ENCODE data around the gene ADAM19.

ADAM19 gene

GRCh38 chr5:157592594-157592993, 17.0 kb upstream of the ADAM19 start:
- TF ChIP-seq Cebpa-rat (IDR thresholded peaks at IDR 0.05) = peak in 1 of 11 experiments; percentile 47; a peak in 1 of 22 replicates
- Histone ChIP-seq H4K20me1 (no peaks in the 10 kb centered on the region), H3K36me3 (no peaks in the 10 kb centered on the region), H3K27me3 (no peaks in the 10 kb centered on the region), H3K4me1 (peaks cover 59 to 68% (median 65%) of the 10 kb centered on the region in 10 experiments), H3K4me3 (peak overlapping the region in 7 of 10 experiments; percentile 17 to 37 (median 24); a peak in 8 of 20 replicates), H3K27ac (peak overlapping the region; percentile 31 to 94 (median 86); a peak in 21 of 22 replicates), H3K9ac (peak overlapping the region in 10 of 11 experiments; percentile 35 to 83 (median 71); a peak in 18 of 22 replicates), H3K4me2 (peak overlapping the region; percentile 68 to 90 (median 80)), H3K9me3 (replicated peaks in 1 of 11) (peaks cover 0 to 5% (median under 1%) of the 10 kb centered on the region in 11 experiments; a peak in 5 of 22 replicates)

- no peak for TF ChIP-seq Cebpa-rat (IDR thresholded peaks at IDR 0.05)
- peaks cover 38 to 47% (median 44%) of the 10 kb centered on the region in 10 experiments for H3K4me1 ChIP-seq
- no peak overlapping the region for H3K4me2 ChIP-seq
- H3K27ac ChIP-seq = peak overlapping the region in 1 of 11 experiments; percentile 36; a peak in 1 of 22 replicates
- H3K36me3 ChIP-seq = no peaks in the 10 kb centered on the region
- H3K27me3 ChIP-seq = no peaks in the 10 kb centered on the region
- H3K4me3 ChIP-seq = no peak overlapping the region
- no peak overlapping the region for H3K9ac ChIP-seq
- no peaks in the 10 kb centered on the region for H3K9me3 ChIP-seq (replicated peaks in 1 of 11)
- no peaks in the 10 kb centered on the region for H4K20me1 ChIP-seq
Observed at GRCh38 chr5:157590478-157590877, 14.9 kb upstream of the ADAM19 start.

GRCh38 chr5:157584628-157585027, 9.1 kb upstream of the ADAM19 start:
- no peak for TF ChIP-seq Cebpa-rat (IDR thresholded peaks at IDR 0.05)
- H3K27ac ChIP-seq = no peak overlapping the region
- no peak overlapping the region for H3K9ac ChIP-seq
- H3K27me3 ChIP-seq = no peaks in the 10 kb centered on the region
- peaks cover 0 to 17% (median 7%) of the 10 kb centered on the region in 11 experiments; a peak in 10 of 22 replicates for H3K9me3 ChIP-seq (replicated peaks in 1 of 11)
- H3K4me2 ChIP-seq = no peak overlapping the region
- no peak overlapping the region for H3K4me3 ChIP-seq
- no peaks in the 10 kb centered on the region for H4K20me1 ChIP-seq
- no peaks in the 10 kb centered on the region for H3K36me3 ChIP-seq
- peaks cover 0 to 17% (median 8%) of the 10 kb centered on the region in 10 experiments; a peak in 9 of 20 replicates for H3K4me1 ChIP-seq

GRCh38 chr5:157582731-157583620, 7.4 kb upstream of the ADAM19 start:
- H3K36me3 ChIP-seq = no peaks in the 10 kb centered on the region
- no peak overlapping the region for H3K4me2 ChIP-seq
- TF ChIP-seq Cebpa-rat (IDR thresholded peaks at IDR 0.05) = no peak
- H4K20me1 ChIP-seq = no peaks in the 10 kb centered on the region
- H3K27ac ChIP-seq = no peak overlapping the region
- H3K27me3 ChIP-seq = 0 out of 22 replicates have a peak, but pooled peaks cover 0 to 2% (median 0%) of the 10 kb centered on the region in 11 experiments
- peaks cover 0 to 17% (median 7%) of the 10 kb centered on the region in 11 experiments; a peak in 10 of 22 replicates for H3K9me3 ChIP-seq (replicated peaks in 1 of 11)
- no peak overlapping the region for H3K4me3 ChIP-seq
- no peak overlapping the region for H3K9ac ChIP-seq
- peaks cover 0 to 17% (median 8%) of the 10 kb centered on the region in 10 experiments; a peak in 9 of 20 replicates for H3K4me1 ChIP-seq

GRCh38 chr5:157581901-157582300, 6.3 kb upstream of the ADAM19 start:
- Histone ChIP-seq H3K27me3 (peaks cover 0 to 4% (median 0%) of the 10 kb centered on the region in 11 experiments; a peak in 1 of 22 replicates), H3K36me3 (no peaks in the 10 kb centered on the region), H3K4me3 (no peak overlapping the region), H4K20me1 (no peaks in the 10 kb centered on the region), H3K9ac (no peak overlapping the region), H3K9me3 (replicated peaks in 1 of 11) (peaks cover 0 to 17% (median 7%) of the 10 kb centered on the region in 11 experiments; a peak in 10 of 22 replicates), H3K4me2 (peak overlapping the region in 2 of 11 experiments; percentile 2; a peak in 2 of 22 replicates), H3K27ac (no peak overlapping the region), H3K4me1 (peaks cover under 1 to 17% (median 8%) of the 10 kb centered on the region in 10 experiments; a peak in 13 of 20 replicates)
- TF ChIP-seq Cebpa-rat (IDR thresholded peaks at IDR 0.05) = no peak

- H3K9ac ChIP-seq = no peak overlapping the region
- peaks cover 0 to 18% (median 0%) of the 10 kb centered on the region in 11 experiments; a peak in 4 of 22 replicates for H4K20me1 ChIP-seq
- peaks cover 13 to 27% (median 18%) of the 10 kb centered on the region in 11 experiments for H3K27me3 ChIP-seq
- no peak overlapping the region for H3K4me2 ChIP-seq
- no peaks in the 10 kb centered on the region for H3K36me3 ChIP-seq
- no peak for TF ChIP-seq Cebpa-rat (IDR thresholded peaks at IDR 0.05)
- H3K27ac ChIP-seq = no peak overlapping the region
- no peak overlapping the region for H3K4me3 ChIP-seq
- H3K4me1 ChIP-seq = peaks cover 16 to 42% (median 29%) of the 10 kb centered on the region in 10 experiments
- 0 out of 22 replicates have a peak, but pooled peaks cover 0 to 4% (median 0%) of the 10 kb centered on the region in 11 experiments for H3K9me3 ChIP-seq (replicated peaks in 1 of 11)
Observed at GRCh38 chr5:157578079-157578780, 2.7 kb upstream of the ADAM19 start.

GRCh38 chr5:157576678-157577077, 1.1 kb upstream of the ADAM19 start:
- Histone ChIP-seq H3K27ac (no peak overlapping the region), H3K36me3 (no peaks in the 10 kb centered on the region), H4K20me1 (peaks cover 0 to 22% (median 0%) of the 10 kb centered on the region in 11 experiments; a peak in 5 of 22 replicates), H3K4me2 (peak overlapping the region in 9 of 11 experiments; percentile 82 to 99 (median 94); a peak in 17 of 22 replicates), H3K9ac (no peak overlapping the region), H3K9me3 (replicated peaks in 1 of 11) (no peaks in the 10 kb centered on the region), H3K4me1 (peaks cover 21 to 49% (median 37%) of the 10 kb centered on the region in 10 experiments), H3K27me3 (peaks cover 13 to 27% (median 18%) of the 10 kb centered on the region in 11 experiments), H3K4me3 (no peak overlapping the region)
- no peak for TF ChIP-seq Cebpa-rat (IDR thresholded peaks at IDR 0.05)
